Common myeloid progenitor, CD34-positive (primary cell): Measurements from ENCODE around the gene ACVR1.

ENCODE experiments used
- CTCF ChIA-PET: fragments of 350-600 bp; sonication (Branson Sonifier 250); formaldehyde crosslinking; loops from one replicate; lab custom pipeline; 2021; ENCODE audit warnings: antibody characterized with exemption; lab: Charles Lee
- POLR2A ChIA-PET: fragments of 350-600 bp; sonication (Branson Sonifier 250); formaldehyde crosslinking; loops from one replicate; lab custom pipeline; 2021; ENCODE audit warnings: antibody characterized with exemption; lab: Charles Lee
- DNase-seq, 3 donors: peaks; one replicate each; pipeline versions ENCODE4 v3.0.0 to v3.0.0-alpha.2; 2013
- H3K27ac ChIP-seq, 2 experiments: 1 replicate in 1 of 2; 2 replicates in 1 of 2; pipeline ENCODE4 v1.7.0; 2013; ENCODE audit warnings: inconsistent platforms in 2 of 2, low read length in 2 of 2, mild to moderate bottlenecking in 2 of 2, low read depth in 1 of 2, moderate library complexity in 1 of 2; ENCODE audit not compliant: severe bottlenecking in 2 of 2, insufficient read depth in 1 of 2, poor library complexity in 1 of 2
- H3K27me3 ChIP-seq, 5 experiments: replicated peaks in 2 of 5; 1 replicate in 3 of 5; 2 replicates in 2 of 5; pipeline versions ENCODE4 v1.6.1 to v1.7.0; 2013; ENCODE audit warnings: low read length in 4 of 5, mild to moderate bottlenecking in 2 of 5, moderate library complexity in 2 of 5, inconsistent platforms in 1 of 5; ENCODE audit not compliant: insufficient read depth in 5 of 5, control insufficient read depth in 4 of 5
- H3K36me3 ChIP-seq, 4 experiments: 1 replicate in 2 of 4; 2 replicates in 2 of 4; pipeline versions ENCODE4 v1.6.1 to v1.7.0; 2013; ENCODE audit warnings: low read length in 3 of 4, control low read depth in 1 of 4, mild to moderate bottlenecking in 1 of 4; ENCODE audit not compliant: control insufficient read depth in 4 of 4, insufficient read depth in 4 of 4
- H3K4me1 ChIP-seq, 4 experiments: 1 replicate in 3 of 4; 2 replicates in 1 of 4; pipeline versions ENCODE4 v1.6.1 to v1.7.1; 2013; ENCODE audit warnings: low read length in 3 of 4, mild to moderate bottlenecking in 3 of 4, control low read depth in 1 of 4, inconsistent platforms in 1 of 4, moderate library complexity in 1 of 4; ENCODE audit not compliant: control insufficient read depth in 4 of 4, insufficient read depth in 4 of 4; ENCODE audit errors: control extremely low read depth in 1 of 4
- H3K4me3 ChIP-seq, 7 experiments: 1 replicate in 4 of 7; 2 replicates in 3 of 7; pipeline versions ENCODE4 v1.5.1 to v1.7.0; 2013; ENCODE audit warnings: mild to moderate bottlenecking in 7 of 7, low read length in 6 of 7, moderate library complexity in 6 of 7, inconsistent platforms in 2 of 7, low read depth in 2 of 7, control low read depth in 1 of 7; ENCODE audit not compliant: insufficient read depth in 4 of 7, control insufficient read depth in 1 of 7; ENCODE audit errors: extremely low read depth in 1 of 7
- H3K9me3 ChIP-seq, 5 experiments: 1 replicate in 4 of 5; 2 replicates in 1 of 5; pipeline versions ENCODE4 v1.6.1 to v1.7.1; 2013; ENCODE audit warnings: low read length in 4 of 5, mild to moderate bottlenecking in 2 of 5, inconsistent platforms in 1 of 5, low read depth in 1 of 5, moderate library complexity in 1 of 5; ENCODE audit not compliant: control insufficient read depth in 4 of 5, insufficient read depth in 2 of 5; ENCODE audit errors: control extremely low read depth in 1 of 5
- WGBS: methylation state at CpG from one replicate; pipeline ENCODE4 v1.1.5; 2013; ENCODE audit not compliant: insufficient coverage; 5-methylcytosine and 5-hydroxymethylcytosine counted together

Gene ACVR1

DNA sequence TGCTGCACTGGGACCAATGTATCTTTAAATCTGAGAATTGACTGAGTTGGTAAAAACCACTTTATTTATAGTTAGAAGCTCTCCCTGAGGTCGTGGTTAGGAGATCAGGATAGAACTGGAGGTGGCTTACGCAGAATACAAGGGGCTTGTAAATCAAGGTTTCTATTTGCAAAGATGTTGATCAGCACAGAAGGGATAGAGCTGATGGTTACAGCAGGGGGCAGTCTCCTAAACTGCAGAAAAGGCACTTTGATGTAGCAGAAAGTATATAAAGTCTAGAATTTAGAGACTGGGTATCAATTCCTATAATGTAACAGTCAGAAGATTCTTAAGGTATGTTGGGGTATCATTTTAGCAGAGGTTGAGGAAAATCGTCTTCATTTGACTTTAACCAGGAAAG, 25.2 kb upstream of the ACVR1 start:
- DNase-seq, result peak in 2 of 3 donors; percentile 48 to 54
- POLR2A ChIA-PET, result no interaction called here
- H3K27ac ChIP-seq, result no peak overlapping the region
- H3K27me3 ChIP-seq, result no peaks in the 10 kb centered on the region
- no peaks in the 10 kb centered on the region for H3K36me3 ChIP-seq
- no peak overlapping the region for H3K4me3 ChIP-seq
- H3K9me3 ChIP-seq, result no peaks in the 10 kb centered on the region
- CTCF ChIA-PET, result interaction anchor here (0.9 to 1.7 kb wide), 12 partner anchors 9 to 111 kb away, joined by 3 to 10 read pairs (median 4); partner anchors contain the start of gene ACVR1
- H3K4me1 ChIP-seq, result peaks cover 8 to 23% (median 10%) of the 10 kb centered on the region in 4 experiments
- WGBS, result 29% methylated on average over 3 of the region's 3 CpGs

DNA sequence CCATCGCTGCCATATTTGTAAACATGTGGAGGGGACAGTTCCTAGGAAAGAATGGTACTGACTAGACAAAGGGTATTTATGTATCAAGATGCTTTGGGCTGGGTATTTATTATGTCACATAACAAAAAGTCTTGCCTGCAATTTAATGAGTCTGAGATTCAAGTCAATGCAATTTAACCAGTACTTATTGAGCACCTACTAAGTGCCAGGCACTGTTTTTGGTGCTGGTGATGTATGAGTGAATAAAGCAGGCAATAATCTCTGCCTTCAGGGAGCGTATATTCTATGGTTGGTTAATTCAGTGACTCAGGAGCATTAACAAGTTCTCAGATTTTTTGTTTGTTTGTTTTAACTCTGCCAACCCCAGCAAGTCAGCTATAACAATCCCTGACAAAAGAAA, 24.6 kb upstream of the ACVR1 start:
- H3K9me3 ChIP-seq, result no peaks in the 10 kb centered on the region
- no peak overlapping the region for H3K4me3 ChIP-seq
- H3K27me3 ChIP-seq, result no peaks in the 10 kb centered on the region
- no peaks in the 10 kb centered on the region for H3K36me3 ChIP-seq
- H3K4me1 ChIP-seq, result peaks cover 8 to 23% (median 10%) of the 10 kb centered on the region in 4 experiments
- no peak for DNase-seq
- H3K27ac ChIP-seq, result no peak overlapping the region
- ChIA-PET CTCF (interaction anchor here (0.9 to 1.7 kb wide), 10 partner anchors 9 to 111 kb away, joined by 3 to 10 read pairs (median 4); partner anchors contain the start of gene ACVR1), POLR2A (no interaction called here)
- no CpG with 5 or more reads among the region's 2 CpGs for WGBS

DNA sequence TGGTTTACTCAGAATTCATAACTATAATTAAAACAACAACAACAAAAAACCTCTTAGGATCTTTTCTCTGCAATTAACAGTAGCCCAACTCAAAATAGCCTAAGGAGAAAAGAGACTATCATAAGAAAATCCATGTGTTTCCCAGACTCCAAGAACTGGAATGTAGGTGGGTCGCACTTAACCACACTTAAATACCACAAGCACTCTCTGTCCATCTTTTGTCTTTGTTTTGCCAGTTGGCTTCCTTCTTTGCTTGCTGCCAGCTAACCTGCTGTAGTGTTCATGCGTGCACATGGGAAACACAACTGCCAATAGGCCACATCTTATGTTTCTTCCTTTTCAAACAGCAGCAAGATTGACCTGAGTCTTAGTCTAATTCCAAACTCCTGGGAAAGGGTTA, 24.1 kb upstream of the ACVR1 start:
- Histone ChIP-seq H3K9me3 (no peaks in the 10 kb centered on the region), H3K4me3 (no peak overlapping the region), H3K36me3 (no peaks in the 10 kb centered on the region), H3K27ac (no peak overlapping the region), H3K27me3 (no peaks in the 10 kb centered on the region), H3K4me1 (peaks cover 8 to 23% (median 10%) of the 10 kb centered on the region in 4 experiments)
- ChIA-PET CTCF (interaction anchor here (0.9 to 1.2 kb wide), 4 partner anchors 8 to 107 kb away, joined by 3 to 10 read pairs (median 4); no protein-coding TSS in a partner anchor), POLR2A (no interaction called here)
- 100% methylated on average over 2 of the region's 2 CpGs for WGBS
- DNase-seq, result no peak

DNA sequence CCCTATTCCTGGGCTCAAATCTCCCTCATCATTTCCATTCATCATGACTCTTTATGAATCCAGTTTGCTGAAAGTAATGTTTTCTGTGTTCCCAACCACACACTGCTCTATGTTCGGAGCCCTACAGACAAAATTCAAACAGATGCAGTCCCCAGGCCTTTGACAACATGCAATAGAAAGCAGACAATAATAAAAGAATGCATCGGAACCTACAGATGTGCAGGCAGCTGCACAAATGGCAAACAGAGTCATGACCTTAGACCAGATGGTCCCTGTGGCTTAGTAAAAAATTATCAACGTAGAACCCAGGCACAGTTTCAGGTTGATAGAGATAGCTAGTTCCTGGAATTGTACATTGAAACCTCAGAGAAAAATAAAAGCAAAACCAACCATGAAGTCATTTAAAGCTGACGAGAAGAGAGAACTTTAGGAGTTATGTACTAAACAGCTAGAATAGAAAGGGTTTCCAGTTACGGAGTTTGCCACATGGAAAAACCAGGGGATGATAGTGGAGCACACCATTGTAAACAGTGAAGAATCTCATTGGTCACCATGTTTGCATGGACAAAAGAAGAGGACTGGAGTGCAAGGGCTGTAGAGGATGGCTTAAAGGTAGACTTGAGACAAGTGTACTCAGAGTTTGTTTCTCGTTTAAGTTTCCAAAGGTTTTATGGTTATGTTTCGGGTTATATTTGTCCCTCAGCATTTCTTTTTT, 23.2 kb upstream of the ACVR1 start:
- Histone ChIP-seq H3K4me1 (peaks cover 8 to 23% (median 10%) of the 10 kb centered on the region in 4 experiments), H3K27ac (peak overlapping the region in 1 of 2 experiments; percentile 15), H3K9me3 (no peaks in the 10 kb centered on the region), H3K36me3 (no peaks in the 10 kb centered on the region), H3K27me3 (no peaks in the 10 kb centered on the region), H3K4me3 (no peak overlapping the region)
- 59% methylated on average over 4 of the region's 7 CpGs for WGBS
- CTCF ChIA-PET, result interaction anchor here (0.7 to 1.7 kb wide), 4 partner anchors 16 to 853 kb away, joined by 3 to 6 read pairs (median 4); no protein-coding TSS in a partner anchor
- POLR2A ChIA-PET, result interaction anchor here (1.1 kb wide), 1 partner anchor 87 kb away, joined by 3 read pairs; no protein-coding TSS in a partner anchor
- DNase-seq, result no peak

DNA sequence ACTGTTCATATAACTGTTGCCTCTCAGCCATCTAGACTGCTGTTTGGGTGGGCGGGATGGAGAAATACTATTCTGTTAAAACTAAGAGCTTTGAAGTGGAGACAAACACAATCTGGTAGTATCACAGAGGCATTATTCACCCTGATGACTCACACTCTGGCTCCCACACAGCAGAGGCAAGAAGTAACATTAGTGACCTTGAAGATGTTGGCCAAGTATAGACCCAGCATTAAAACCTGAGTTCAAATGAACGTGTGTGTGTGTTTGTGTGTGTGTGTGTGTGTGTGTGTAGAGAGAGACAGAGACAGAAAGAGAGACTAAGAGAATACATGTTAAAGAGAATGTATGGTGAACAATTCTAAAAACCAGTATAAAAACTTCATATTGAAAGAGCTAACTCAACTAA, 22.5 kb upstream of the ACVR1 start:
- 100% methylated on average over 1 of the region's 2 CpGs for WGBS
- Histone ChIP-seq H3K27me3 (no peaks in the 10 kb centered on the region), H3K4me1 (peaks cover 8 to 23% (median 10%) of the 10 kb centered on the region in 4 experiments), H3K4me3 (no peak overlapping the region), H3K9me3 (no peaks in the 10 kb centered on the region), H3K36me3 (no peaks in the 10 kb centered on the region), H3K27ac (no peak overlapping the region)
- peak in 2 of 3 donors; percentile 65 to 71 for DNase-seq
- POLR2A ChIA-PET, result interaction anchor here (1.1 kb wide), 1 partner anchor 87 kb away, joined by 3 read pairs; no protein-coding TSS in a partner anchor
- CTCF ChIA-PET, result interaction anchor here (1.4 to 1.7 kb wide), 3 partner anchors 16 to 113 kb away, joined by 4 to 6 read pairs (median 5); no protein-coding TSS in a partner anchor

DNA sequence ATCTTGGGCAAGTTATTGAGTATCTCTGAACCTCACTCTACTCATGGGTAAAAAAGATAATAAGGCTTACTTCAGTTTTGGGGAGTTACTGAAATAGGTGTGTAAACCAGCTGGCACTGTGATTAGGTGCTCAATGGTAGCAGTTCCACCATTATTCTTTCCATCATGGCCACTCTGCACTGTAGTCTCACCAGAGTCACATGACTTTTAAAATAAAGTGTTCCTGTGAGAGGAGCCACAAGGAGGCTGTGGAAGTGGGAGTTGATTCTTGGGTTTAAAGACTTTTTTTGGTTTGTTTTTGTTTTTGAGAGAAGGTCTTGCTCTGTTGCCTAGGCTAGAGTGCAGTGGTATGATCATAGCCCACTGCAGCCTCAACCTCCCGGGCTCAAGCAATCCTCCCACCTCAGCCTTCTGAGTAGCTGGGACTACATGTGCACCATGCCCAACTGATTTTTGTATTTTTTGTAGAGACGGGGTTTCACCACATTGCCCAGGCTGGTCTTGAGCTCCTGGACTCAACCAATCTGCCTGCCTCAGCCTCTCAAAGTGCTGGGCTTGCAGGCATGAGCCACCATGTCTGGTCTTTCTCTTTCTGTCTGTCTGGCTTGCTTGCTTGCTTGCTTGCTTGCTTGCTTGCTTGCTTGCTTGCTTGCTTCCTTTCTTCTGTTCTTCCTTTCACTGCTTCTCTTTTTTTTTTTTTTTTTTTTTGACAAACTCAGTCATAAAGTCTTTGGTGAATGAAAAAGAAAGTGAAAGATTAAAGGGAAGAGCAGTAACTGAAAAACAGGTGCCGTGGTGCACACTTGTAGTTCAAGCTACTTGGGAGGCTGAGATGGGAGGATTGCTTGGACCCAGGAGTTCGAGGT, 21.2 kb upstream of the ACVR1 start:
- CTCF ChIA-PET, result interaction anchor here (1.7 kb wide), 1 partner anchor 14 kb away, joined by 5 read pairs; no protein-coding TSS in a partner anchor
- Histone ChIP-seq H3K36me3 (no peaks in the 10 kb centered on the region), H3K4me3 (peak overlapping the region in 4 of 7 experiments; percentile 9 to 54 (median 30)), H3K9me3 (no peaks in the 10 kb centered on the region), H3K27ac (no peak overlapping the region), H3K4me1 (peaks cover 8 to 23% (median 10%) of the 10 kb centered on the region in 4 experiments), H3K27me3 (no peaks in the 10 kb centered on the region)
- peak; percentile 38 to 87 (median 81) for DNase-seq
- WGBS, result 0% methylated on average over 1 of the region's 4 CpGs
- POLR2A ChIA-PET, result no interaction called here
